HG02798 (cell line): ENCODE data around the gene AUTS2.
"Not testable (repeated sequence)": the region's sequence is repeated elsewhere in the genome, so short reads cannot be mapped to it uniquely, and the experiment has no call there.

Experiments used
- ATAC-seq: cut with Tn5 transposase; IDR thresholded peaks from one replicate; pipeline ENCODE4 v1.9.1; 2021; ENCODE audit warnings: mild to moderate bottlenecking; ENCODE audit not compliant: unreplicated experiment, poor library complexity

The AUTS2 gene

DNA sequence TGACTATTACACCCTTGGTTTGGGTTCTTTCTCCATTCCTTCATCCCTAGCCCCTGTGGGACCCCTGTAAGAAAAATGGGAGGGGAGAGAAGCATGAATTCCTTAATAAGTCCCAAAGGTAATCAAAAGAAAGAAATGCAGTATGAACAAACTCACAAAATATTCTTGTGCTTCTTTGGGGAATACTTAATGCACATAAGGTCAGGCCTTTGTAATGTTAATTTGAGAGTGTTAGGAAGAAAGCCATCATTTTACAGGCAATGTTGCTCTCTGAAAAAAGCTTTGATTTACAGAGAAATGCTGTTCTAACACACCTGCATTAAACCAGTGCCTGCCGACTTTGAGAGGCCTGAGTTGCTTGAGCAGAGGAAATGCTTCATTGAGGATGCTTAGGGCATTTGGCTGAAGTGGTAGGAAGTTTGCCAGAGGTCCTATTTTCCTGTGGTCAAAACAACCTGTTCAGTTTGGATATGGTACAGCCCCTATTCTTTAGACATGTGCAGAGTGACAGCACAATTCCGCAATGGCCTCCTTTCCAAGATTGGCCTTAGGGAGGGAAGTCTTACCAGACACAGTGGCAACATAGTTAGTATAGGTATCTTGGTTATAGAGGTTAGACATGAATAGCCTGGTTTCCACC lies 643.4 kb downstream of the AUTS2 start:
- no peak for ATAC-seq

- ATAC-seq = no peak
Measured at GRCh38 chr7:70242826-70243225, 644.6 kb downstream of the AUTS2 start.

DNA sequence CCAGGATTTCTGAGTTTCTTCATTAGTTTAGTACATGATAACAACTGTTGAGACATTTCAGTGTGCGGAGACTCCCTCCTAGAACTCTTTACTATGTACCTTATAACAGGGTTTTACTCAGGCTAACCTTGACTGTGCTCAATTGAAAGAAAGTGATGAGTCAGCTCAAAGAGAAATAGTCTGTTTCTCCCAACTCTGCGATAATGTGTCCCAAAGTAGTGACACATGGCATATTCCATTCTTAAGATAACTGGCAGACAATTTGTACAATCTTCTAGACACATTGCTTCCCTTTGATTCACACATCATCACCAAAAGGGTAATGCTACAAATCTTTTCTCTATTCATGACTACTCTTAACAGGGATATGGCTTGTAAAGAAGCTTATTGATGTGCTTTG lies 645.2 kb downstream of the AUTS2 start:
- no peak for ATAC-seq

- ATAC-seq = no peak
Measured at GRCh38 chr7:70257921-70258320, 659.6 kb downstream of the AUTS2 start.

GRCh38 chr7:70259502-70259901 lies 661.2 kb downstream of the AUTS2 start:
- no peak for ATAC-seq

DNA sequence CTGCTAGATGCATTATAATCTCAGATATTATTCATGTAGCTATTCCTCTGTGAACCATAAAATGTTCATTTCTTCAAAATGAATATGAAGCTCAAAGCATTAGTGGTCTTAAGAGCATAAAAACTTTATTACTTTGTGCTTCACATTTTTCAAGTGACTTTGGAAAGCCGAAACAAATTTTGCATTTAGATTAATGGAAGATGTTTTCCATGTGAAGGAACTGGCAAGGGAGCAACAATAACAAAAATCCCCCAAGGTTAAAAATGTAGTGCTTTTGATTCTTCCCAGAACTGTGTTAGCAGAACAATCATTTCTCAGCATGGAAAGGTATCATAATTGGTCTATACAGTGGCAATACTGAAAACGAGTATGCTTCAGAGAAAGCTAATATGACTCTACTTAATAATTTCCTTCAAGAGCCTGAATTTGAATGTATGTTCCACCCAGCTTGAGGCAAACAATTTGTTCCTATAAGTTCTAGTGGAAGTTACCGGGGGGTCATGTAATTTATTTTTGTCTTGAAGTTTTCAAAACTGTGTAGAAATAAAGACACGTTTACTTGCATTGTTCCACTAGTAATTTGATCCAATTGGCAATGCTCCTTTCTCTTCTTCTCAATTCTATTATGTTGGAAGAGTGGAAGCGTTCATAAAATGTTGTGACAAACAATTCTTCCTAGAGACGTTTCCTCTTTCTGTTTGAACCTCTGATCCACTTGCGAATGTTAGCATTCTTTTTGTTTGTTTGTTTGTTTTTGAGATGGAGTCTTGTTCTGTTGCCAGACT lies 665.4 kb downstream of the AUTS2 start:
- no peak for ATAC-seq

- ATAC-seq = no peak
Measured at GRCh38 chr7:70266186-70266585, 667.9 kb downstream of the AUTS2 start.

DNA sequence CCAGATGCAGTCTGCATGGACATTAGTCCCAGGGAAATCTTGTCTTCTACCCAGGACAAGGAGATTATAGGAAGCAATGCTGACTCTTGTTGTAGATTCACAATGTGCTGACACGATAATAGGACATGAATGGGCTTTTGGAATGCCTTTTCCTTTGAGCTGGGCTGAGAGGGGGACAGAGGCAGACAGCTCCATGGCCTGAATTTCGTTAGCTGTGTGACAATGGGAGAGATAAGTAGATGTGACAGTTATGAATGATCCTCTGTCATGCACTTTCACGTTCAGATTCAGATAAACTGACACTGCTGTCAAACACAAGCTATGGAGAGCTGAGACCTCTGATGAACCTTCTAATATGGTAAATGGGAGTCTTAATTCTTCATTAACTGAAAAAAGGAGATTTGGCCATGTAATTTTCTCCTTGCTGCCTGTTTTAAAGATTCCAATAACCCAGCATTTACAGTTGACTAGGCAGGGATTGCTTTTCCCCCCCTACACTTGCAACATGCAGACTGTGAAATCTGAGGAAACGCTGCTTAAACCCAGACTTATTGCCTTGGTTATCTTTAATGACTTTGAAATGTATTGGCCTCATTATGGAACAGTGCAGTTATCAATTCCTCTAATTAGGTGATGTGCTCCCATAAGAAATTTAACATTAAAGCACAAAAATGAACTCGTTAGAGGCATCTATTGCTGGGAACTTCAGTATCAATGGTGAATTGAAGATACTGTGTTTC lies 669.3 kb downstream of the AUTS2 start:
- no peak for ATAC-seq

DNA sequence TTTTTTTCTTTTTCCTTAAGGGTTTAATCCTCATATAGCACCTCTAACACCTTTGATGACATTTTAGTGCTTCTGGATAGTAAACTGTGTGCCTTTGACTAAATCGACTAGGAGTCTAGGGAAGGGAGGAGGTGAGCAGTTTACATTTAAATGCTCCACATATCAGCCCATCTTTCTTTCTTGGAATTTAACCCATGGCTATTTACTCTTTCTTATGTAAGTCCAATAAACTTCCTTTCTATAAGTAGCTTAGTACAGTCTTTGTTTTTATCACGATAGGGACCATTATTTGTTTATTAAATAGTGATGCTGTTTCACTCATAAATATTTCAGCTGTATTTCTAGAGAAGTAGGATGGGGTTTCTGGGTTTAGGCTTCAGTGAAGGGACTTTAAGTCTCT lies 669.9 kb downstream of the AUTS2 start:
- ATAC-seq = no peak

- ATAC-seq = no peak
Measured at GRCh38 chr7:70270149-70270548, 671.9 kb downstream of the AUTS2 start.

DNA sequence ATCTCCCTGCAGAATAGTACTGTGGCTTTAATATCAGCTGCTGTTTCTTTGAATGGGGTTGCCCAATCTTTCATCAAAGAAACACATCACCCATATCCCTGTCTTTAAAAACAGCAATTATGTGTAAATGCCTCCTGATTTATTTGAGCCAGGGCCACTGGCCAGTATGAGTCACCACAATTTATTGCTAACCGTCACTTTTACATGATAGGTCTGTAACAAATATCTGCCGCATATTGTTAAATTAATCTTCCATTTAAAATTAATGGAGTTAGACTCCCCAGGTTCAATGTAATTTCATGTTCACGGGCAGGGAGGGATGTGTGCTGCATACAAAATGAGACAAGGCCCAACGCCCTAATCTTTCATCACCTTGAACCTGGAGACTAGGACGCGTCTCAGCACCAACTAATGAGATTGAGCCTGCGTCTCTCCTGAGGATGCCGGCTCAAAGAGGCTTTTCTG lies 673.4 kb downstream of the AUTS2 start:
- ATAC-seq = no peak

- not testable (repeated sequence) for ATAC-seq
Measured at GRCh38 chr7:70275570-70275969, 677.3 kb downstream of the AUTS2 start.

GRCh38 chr7:70285187-70285586 lies 686.9 kb downstream of the AUTS2 start:
- no peak for ATAC-seq

GRCh38 chr7:70285854-70286253 lies 687.6 kb downstream of the AUTS2 start:
- no peak for ATAC-seq

- no peak for ATAC-seq
Measured at GRCh38 chr7:70288781-70289456, 690.6 kb downstream of the AUTS2 start.

DNA sequence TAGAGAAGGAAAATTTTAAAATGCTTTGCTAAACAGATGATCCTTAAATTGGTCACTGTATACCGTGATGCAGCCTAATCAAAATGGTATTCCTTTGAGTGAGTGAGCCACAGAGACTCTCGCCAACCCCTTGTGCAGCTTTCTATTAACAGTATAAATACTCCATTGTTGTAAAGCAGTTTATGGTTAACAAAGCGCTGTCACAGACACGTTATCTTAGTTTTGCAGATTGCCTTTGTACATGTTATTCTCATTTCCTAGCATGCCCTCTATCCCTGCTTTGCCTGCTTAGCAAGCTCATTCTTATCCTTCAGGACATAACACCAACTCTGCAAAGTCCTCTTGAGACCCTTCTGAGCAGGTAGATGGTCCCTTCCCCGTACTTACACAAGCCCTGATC lies 694.4 kb downstream of the AUTS2 start:
- ATAC-seq = no peak

- ATAC-seq = no peak
Measured at GRCh38 chr7:70294211-70294911, 696.1 kb downstream of the AUTS2 start.

- no peak for ATAC-seq
Measured at GRCh38 chr7:70298780-70299471, 700.7 kb downstream of the AUTS2 start.

GRCh38 chr7:70299472-70299807 lies 701.2 kb downstream of the AUTS2 start:
- no peak for ATAC-seq
